Fibroblast of peridontal ligament (primary cell): ENCODE results near the gene MATR3.
A peak's percentile ranks its signal among the peaks of the same experiment; 100 is the strongest.

ENCODE experiments used
- DNase-seq: peaks from one replicate; pipeline ENCODE4 v3.0.0-alpha.2; 2010; ENCODE audit errors: extremely low read depth

MATR3 gene

GRCh38 chr5:139272471-139273321 is 20.8 kb upstream of the MATR3 start:
- DNase-seq: peak; percentile 81

GRCh38 chr5:139273322-139273571 is 20.3 kb upstream of the MATR3 start:
- no peak for DNase-seq

DNA sequence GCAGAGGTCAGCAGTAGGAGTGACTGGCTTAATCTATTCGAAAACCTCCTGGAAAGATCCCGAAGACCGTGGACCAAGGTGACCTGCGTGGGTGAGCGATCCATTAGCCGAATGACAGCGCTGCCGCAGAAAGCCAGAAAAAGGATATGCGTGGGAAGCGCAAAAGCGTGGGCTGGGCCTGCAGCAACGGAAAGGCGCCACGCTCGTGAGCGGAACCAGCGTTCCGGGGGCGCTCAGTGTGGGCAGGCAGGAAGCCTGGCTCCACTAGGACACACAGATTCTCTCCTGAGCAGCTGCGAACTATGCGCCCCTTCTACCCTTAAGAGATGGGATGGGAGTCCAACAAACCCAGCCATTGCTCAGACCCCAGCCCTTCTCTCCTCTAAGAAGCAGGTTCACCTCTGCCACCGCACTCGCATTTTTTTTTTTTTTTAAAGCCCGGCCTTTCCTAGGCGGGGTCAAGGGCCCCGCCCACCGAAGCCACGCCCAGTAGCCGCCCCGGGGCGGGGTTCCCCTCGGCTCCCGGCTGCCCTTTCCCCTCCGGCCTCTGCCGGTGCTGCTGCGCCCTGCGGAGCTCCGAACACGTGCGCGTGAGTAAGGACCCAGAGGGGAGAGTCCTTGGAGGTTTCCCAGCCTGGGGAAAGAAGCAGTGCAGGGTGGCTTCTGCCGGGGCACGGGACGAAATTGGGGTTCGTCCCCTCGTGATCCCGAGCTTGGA is 19.8 kb upstream of the MATR3 start:
- peak; percentile 71 for DNase-seq

- DNase-seq: no peak
Observed at GRCh38 chr5:139275536-139275935, 18.0 kb upstream of the MATR3 start.

DNA sequence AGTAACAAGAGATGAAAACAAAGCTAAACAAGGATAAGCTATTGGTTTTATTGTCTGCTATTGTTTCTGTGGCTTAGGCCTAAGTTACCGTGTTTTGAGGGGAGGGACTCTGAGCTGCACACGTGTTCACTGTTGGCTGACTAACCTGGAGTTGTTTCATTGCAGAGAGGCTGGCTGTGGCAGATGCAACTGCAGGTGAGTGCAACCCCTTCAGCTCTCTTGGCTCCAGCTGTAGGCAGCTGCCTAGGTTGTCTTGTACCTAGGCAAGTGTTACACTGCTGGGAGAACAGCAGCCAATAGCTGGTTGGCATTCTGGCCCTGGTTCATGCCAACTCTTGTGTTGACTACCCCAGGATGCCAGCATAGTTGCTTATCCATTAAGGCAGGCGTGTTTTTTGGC is 17.6 kb upstream of the MATR3 start:
- no peak for DNase-seq

DNA sequence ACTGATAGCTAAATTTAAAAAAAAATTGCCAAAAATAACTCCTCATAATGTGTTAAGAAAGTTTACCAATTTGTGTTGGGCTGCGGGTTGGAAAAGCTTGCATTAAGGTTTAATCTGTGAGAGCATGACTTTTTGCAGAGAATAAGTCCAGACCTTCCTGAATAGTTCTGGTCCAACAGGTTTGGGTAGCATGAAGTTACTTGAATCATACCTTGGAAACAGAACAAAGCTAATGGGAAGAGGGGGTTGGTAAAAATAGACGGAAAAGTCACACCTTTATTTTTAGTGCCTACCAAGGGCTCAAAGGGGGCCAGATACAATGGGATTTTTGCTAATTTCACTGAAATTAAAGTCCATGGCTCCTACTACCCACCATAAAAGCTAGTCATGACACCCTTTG is 17.1 kb upstream of the MATR3 start:
- no peak for DNase-seq

DNA sequence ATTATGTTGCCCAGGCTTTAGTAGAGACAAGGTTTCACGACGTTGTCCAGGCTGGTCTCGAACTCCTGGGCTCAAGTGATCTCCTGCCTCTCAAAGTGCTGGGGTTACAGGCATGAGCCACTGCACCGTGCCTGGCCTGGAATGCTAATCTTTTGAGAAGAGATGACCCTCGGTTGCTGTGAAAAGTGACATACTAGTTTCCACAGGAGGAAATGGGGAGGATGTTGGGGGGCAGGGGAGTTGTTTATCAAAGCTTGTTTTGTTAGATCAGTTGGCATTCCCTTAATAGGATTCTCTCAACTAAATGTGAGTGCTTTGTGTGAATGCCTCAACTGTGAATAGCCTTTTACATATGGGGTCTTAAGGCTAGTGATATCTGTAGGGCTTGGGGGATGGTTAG is 16.4 kb upstream of the MATR3 start:
- DNase-seq: no peak

DNA sequence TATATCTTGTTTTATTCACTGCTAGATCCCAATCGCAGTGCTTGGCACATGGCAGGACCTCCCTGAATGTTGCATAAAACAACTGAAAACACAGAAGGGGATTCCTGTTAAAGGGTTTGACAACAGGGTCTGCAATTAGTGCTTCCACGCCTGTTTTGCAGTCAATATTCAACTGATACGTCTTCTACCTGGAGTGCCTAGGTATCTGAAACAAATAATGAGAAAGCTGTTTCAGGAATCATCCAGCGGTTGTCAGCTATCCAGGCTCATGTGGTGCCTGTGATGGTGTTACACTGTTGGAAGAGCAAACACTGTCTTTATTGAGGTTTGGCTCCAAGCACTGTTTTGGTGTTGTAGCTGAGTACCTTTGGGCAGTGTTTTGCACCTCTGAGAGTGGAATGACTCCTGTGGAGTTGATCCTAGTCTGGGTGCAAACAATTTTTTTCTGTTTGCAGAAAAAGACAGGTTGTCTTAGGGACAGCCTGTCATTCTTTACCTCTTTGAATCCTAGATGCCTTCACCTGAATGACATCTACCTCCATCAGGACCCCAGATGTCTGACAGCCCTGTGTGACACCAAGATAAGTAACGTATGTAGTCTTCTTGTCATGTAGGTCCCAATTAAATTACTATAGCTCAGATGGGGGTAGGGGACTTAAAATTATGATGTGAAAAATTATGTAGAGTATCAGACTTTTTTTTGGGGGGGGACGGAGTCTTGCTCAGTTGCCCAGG is 14.8 kb upstream of the MATR3 start:
- no peak for DNase-seq

- peak; percentile 48 for DNase-seq
Observed at GRCh38 chr5:139282197-139282557, 11.4 kb upstream of the MATR3 start.

DNA sequence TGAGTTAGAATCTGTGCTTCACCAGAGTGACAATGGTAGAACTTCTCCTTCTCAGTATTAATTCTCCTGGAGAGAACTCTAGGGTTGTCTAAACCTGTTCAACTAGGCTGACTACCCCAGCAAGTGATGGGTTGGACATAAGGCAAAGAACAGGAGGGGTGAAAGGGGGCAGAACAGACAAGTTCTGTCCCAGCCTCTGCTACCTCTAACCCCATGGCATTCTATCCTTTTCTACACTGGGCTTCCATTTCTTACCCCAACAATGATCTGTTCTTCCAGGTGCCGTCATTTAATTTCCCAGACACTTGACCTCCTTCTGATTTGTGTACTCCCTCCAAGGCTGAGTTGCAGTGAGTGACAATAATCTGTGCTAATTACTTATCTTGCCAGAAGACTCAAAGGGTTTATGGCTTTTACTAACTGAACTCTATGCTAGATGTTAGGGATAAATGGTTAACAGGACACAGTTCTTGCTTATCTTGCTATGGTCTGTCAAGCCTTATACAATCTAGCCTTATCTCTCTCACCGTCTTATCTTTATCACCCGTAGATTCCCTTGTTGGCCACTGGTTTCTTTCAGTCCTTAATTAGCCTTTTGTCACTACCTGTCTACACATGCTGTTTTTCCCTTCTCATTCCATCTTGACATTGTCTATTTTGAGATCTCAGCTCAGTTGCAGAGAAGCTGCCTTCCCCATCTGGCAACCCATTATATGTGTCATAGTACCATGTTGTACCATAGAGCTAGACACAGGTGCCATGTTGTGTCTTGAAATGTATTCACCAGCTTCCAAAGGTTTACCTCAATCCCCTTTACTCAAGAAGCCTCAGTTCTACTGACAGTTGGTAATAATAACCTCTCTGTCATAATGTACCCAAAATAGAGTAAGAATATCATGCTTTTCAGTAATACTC is 10.0 kb upstream of the MATR3 start:
- DNase-seq: no peak

DNA sequence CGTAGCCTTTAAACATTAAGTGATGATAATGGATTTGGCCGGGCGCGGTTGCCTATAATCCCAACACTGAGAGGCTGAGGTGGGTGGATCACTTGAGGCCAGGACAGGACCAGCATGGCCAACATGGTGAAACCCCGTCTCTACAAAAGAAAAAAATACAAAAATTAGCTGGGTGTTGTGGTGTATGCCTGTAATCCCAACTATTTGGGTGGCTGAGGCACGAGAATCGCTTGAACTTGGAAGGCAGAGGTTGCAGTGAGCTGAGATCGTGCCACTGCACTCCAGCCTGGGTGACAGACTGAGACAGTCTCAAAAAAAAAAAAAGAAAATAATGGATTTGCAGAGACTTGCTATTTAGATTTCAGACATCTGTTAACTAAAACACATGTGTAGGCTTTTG is 9.2 kb upstream of the MATR3 start:
- no peak for DNase-seq

- no peak for DNase-seq
Observed at GRCh38 chr5:139285651-139286392, 7.7 kb upstream of the MATR3 start.

- no peak for DNase-seq
Observed at GRCh38 chr5:139287890-139288635, 5.5 kb upstream of the MATR3 start.

DNA sequence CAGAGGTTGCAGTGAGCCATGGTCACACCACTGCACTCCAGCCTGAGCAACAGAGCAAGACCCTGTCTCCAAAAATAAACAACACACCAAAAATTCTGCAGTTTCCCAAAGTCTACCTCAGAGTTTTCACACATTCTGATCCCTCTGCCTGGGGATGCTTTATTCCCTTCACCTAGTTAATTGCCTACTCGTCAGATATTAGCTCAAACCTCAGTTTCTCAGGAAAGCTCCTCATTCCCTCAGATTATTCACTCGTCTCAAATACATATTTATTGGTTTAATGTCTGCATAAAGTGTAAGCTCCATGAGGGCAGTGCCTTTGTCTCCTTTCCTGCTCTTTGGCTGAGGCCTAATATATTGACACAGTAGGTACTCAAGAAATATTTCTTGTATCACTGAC is 2.5 kb upstream of the MATR3 start:
- DNase-seq: no peak

DNA sequence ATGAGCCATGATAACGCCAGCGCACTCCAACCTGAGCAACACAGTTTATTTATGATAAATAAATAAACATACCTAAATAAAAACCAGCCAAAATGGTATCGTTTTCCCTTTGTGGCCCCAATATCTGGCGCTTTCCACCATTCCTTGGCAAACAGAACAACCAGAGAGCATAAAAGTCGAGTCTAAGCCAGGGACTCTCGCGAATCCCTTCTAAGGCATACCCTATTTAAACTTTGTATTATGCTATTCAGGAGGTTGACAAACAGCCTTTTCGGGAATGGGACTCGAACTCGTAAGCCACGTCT is 386 bp upstream of the MATR3 start:
- no peak for DNase-seq

- DNase-seq: peak; percentile 82
Observed at GRCh38 chr5:139294374-139295165, 1.0 kb downstream of the MATR3 start.

GRCh38 chr5:139295346-139296057 is 2.0 kb downstream of the MATR3 start:
- DNase-seq: peak; percentile 29

DNA sequence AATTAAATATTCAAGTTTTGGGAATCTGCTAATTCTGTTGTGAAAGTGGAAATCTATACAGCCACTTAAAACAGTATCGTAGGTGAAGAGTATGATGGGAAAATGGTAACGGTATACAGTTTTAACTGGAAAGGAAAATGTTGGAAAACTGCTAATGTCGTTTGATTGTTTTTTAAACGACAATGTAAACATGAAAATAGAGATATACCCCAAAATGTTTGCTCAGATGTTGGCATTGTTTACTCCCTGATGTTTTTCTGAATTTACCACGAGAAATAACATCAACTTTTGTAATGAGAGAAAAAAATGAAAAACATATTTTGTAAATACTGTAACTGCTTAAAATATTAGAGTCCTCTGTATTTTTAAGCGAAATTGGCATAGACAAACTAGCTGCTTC is 2.7 kb downstream of the MATR3 start:
- DNase-seq: no peak

DNA sequence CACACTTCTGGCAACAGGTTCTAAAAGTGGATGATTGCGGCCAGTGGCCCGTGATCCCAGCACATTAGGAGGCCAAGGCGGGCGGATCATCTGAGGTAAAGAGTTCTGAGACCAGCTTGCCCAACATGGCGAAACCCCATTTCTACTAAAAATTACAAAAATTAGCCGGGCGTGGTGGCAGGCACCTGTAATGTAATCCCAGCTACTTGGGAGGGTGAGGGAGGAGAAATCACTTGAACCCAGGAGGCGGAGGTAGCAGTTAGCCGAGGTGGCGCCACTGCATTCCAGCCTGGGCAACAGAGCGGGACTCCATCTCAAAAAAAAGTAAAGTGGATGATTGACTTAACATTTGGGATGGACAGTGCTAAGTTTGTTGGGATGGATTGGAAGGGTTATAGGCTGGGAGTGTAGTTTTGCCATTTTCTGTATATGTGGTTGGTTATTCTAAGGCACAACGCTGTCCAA is 3.4 kb downstream of the MATR3 start:
- no peak for DNase-seq
